Measurements from ENCODE around the gene DTL.

GRCh38 chr1:212118872-212119260 is 83.3 kb downstream of the DTL start:
- no peak for TF ChIP-seq CTCF (IDR thresholded peaks at IDR 0.05)
- TF ChIP-seq POLR2A (IDR thresholded peaks at IDR 0.05) = no peak

Measured in heart left ventricle (tissue), 13 donors.